Measurements from ENCODE around the gene NHS.

GRCh38 chrX:17368002-17368401 is 7.0 kb upstream of the NHS start:
- TF ChIP-seq, protein P1, sequence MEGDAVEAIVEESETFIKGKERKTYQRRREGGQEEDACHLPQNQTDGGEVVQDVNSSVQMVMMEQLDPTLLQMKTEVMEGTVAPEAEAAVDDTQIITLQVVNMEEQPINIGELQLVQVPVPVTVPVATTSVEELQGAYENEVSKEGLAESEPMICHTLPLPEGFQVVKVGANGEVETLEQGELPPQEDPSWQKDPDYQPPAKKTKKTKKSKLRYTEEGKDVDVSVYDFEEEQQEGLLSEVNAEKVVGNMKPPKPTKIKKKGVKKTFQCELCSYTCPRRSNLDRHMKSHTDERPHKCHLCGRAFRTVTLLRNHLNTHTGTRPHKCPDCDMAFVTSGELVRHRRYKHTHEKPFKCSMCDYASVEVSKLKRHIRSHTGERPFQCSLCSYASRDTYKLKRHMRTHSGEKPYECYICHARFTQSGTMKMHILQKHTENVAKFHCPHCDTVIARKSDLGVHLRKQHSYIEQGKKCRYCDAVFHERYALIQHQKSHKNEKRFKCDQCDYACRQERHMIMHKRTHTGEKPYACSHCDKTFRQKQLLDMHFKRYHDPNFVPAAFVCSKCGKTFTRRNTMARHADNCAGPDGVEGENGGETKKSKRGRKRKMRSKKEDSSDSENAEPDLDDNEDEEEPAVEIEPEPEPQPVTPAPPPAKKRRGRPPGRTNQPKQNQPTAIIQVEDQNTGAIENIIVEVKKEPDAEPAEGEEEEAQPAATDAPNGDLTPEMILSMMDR (IDR thresholded peaks at IDR 0.05; ENCODE audit: low read depth, low read length, poor library complexity, severe bottlenecking): no peak
- TF ChIP-seq EZH2phosphoT487 (IDR thresholded peaks at IDR 0.05; ENCODE audit: borderline replicate concordance, low read length): no peak

All from DOHH2 (cell line).